ENCODE measurements around the gene UBE2G2.
A peak's percentile ranks its signal among the peaks of the same experiment; 100 is the strongest.

The UBE2G2 gene

GRCh38 chr21:44742418-44743153 lies 59.0 kb downstream of the UBE2G2 start:
- DNase-seq: peak; percentile 62 to 90

GRCh38 chr21:44741921-44742320 lies 59.7 kb downstream of the UBE2G2 start:
- DNase-seq: no peak

- peak; percentile 31 to 77 for DNase-seq
These were observed 60.9 kb downstream of the UBE2G2 start for GRCh38 chr21:44740742-44741141.

DNA sequence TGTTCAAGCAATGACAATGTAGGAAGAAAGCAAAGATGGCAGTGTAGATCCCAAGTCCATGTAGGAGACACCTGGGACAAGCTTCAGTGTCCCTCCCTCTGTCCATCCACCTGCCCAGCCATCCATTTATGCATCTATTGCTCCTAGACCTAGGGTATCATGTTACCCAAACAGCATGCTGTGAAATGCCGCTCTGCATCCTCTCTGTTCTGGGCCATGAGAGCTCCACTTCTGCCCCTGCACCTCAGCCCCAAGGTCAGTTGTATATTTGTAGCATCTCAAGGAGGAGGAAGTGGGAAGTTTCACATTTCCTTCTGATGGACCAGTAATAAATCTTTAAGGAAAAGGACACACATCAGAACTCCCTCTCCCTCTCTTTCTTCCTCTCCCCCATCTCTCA lies 62.3 kb downstream of the UBE2G2 start:
- DNase-seq: peak in 1 of 2 experiments; percentile 19

GRCh38 chr21:44738621-44739020 lies 63.0 kb downstream of the UBE2G2 start:
- no peak for DNase-seq

GRCh38 chr21:44737706-44738354 lies 63.8 kb downstream of the UBE2G2 start:
- no peak for DNase-seq

GRCh38 chr21:44736291-44737004 lies 65.2 kb downstream of the UBE2G2 start:
- no peak for DNase-seq

DNA sequence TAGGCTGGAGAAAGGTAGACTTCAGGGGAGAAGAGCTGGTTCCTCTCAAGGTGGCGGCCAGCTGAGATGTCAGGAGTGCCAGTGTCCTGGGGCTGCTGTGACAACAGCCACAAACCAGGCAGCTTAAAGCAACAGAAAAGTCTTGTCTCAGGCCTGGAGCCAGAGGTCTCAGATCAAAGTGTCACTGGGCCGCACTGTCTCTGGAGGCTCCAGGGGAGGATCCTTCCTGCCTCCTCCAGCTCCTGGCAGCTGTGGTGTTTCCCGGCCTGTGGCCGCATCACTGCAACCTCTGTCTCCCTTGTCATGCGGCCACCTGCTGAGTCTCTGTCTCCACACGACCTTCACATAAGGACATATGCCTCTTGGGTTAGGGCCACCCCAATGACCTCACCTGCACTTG lies 65.8 kb downstream of the UBE2G2 start:
- no peak for DNase-seq

DNA sequence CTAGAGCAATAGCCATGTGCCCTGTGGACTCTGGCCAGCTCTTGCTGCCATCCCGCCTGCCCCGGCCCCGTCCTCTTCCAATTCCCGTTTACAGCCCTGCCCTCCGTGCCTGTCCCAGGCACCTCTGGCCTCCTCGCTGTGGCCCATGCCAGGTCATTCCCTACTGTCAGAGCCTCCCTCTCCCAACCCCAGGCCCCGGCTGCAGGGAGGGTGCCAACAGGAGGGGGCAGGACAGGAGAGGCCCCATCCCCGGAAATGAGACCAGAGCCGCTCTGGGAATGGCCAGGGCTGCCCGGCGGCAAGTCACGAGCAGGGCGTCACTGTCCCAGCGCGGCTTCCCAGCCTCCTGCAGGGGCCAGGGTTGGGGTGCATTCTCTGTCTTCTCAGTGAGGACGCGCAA lies 66.8 kb downstream of the UBE2G2 start:
- DNase-seq: no peak

DNA sequence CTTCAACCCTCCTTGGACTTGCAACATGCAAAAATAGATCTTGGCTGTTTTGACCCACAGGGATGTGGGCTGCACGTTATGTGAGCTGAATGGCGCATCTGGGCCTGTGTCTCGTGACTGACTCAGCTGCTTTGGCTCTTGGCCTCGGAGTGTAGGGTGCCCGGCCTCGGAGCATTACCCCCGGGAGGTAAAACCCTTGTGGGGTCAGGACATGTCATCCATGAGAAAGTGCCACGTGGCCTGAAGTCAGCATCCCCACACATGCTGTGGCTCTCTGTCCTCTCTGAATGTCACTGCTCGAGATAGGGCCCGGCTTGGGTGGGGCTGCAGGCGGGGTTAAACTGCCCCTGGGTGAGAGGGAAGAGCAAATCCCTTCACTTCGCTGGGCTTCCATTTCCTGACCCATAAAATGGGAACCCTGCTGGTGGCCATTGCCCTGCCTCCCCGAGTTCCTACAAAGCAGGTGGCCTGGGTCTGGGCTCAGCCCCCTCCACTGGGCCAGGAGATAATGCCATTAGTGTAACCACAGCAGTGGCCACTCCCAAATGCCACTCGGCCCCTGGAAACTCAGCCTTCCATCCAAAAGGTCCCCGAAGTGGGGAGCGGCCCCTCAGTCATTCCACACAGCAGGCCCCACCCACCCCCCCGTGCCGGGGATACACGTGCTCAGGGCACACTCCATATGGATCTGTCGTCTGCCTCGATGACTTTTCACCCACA lies 67.4 kb downstream of the UBE2G2 start:
- DNase-seq: no peak

GRCh38 chr21:44732956-44733355 lies 68.7 kb downstream of the UBE2G2 start:
- no peak for DNase-seq

GRCh38 chr21:44732263-44732662 lies 69.4 kb downstream of the UBE2G2 start:
- DNase-seq: no peak

- DNase-seq: no peak
These were observed 70.6 kb downstream of the UBE2G2 start for GRCh38 chr21:44730951-44731579.

DNA sequence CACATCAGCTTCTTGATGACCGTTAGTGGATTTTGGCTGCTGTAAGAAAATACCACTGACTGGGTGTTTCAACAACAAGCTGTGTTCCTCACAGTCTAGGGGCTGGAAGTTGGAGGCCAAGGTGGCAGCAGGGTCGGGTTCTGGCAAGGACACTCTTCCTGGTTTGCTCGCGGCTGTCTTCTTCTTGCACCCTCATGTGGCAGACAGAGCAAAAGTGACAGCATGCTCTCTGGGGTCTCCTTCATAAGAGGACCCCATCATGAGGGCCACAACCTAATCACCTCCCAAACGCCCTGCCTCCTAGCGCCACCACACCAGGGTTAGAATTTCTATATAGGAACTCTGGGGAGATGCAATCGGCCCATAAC lies 71.6 kb downstream of the UBE2G2 start:
- no peak for DNase-seq

DNA sequence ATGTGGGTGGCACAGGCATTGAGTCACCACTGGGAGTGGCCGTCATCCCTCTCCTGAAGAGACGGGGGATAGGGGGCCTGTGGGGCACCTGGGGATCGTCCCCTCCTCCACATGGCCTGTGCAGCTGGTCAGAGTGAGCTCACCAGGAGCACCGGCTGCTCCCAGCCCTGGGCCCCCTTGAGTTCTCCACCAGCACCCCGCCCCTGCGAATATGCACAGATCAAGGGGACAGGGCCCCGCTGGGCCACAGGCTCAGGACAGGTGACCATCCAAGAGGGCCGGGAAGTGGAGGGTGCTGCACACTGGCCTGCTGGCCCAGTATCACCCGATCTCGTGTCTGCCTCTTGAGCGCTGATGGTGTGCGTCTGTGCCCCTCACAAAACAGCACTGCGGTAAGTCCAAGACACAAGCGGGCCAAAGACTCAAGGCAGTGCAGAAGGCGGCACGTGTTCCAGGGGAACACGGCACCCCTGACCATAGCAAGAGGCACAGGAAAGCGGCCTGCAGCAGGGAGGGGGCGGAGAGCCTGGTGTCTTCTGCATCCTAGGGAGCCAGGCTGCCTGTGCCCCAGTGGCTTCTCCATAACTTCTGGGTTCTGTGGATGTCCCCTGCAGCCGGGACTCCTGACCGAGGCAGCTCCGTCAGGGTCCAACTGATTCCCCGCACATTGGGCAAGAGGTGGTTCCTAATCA lies 72.1 kb downstream of the UBE2G2 start:
- DNase-seq: no peak

- no peak for DNase-seq
These were observed 72.9 kb downstream of the UBE2G2 start for GRCh38 chr21:44728716-44729115.

GRCh38 chr21:44727757-44728156 lies 73.9 kb downstream of the UBE2G2 start:
- no peak for DNase-seq

GRCh38 chr21:44727321-44727720 lies 74.3 kb downstream of the UBE2G2 start:
- no peak for DNase-seq

DNA sequence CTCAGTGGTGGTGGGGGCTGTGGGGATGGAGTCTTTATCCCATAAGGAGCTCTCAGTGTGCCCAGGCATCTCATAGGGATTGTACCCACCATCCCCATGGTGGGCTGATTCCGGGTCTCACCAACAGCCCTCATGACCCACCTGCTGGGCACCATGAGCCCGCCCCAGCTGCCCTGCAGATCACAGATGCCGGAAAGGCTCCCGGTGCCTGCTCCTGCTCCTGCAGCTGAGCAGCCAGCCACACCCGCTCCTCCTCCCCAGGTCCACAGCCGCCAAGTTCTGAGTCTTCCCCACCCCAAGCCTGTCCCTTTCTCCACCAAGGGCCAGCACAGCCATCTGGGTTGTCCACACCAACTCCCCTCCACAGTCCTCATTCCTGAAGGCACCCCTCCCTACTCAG lies 74.8 kb downstream of the UBE2G2 start:
- DNase-seq: no peak

DNA sequence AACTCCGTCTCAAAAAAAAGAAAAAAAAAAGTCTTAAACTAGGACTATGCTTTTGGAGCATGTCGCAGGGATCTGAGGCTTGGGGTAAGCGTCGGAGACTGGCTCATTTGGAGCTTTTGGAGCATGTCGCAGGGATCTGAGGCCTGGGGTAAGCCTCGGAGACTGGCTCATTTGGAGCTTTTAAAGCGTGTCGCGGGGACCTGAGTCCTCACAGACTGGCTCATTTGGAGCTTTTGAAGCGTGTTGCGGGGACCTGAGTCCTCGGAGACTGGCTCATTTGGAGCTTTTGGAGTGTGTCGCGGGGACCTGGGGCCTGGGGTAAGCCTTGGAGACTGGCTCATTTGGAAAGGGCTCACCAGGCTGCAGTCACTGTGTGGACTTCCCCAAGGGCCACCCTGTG lies 76.7 kb downstream of the UBE2G2 start:
- no peak for DNase-seq

DNA sequence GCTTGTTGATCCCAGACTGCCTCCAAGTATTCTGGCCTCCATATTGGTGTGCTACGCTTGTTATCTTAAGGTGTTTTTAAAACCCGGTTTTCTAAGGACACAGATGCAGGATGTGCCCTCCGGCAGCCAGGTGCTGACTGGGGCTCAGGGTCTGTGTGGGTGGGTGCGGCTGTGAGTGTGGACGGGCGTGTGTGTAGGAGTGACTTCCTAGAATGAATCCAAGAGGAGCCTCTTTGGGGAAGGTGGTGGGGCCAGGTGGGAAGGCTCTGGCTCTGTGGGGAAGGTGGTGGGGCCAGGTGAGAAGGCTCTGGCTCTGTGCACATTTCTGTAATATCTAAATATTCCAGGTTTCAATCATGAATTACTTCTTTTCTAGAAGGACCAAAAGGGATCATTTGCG lies 77.4 kb downstream of the UBE2G2 start:
- no peak for DNase-seq

Measured in NCI-H524 (cell line).